Thoracic aorta (tissue), 2 donors: ENCODE data around the gene RAB40C. TPM values are rescaled to one million over a fixed set of nuclear protein-coding genes. Genes with fewer than 3 reads are reported as not detected.

Source experiments
- ATAC-seq: fragments of 150-250 bp; one replicate; pipeline ENCODE4 v1.8.0; 2017; ENCODE audit warnings: low read depth; ENCODE audit not compliant: insufficient number of reproducible peaks, low FRiP score
- DNase-seq: peaks from one replicate; pipeline ENCODE4 v3.0.0-alpha.2; 2020; ENCODE audit warnings: low spot score
- H3K27ac ChIP-seq, 2 donors: fragments of 200-600 bp; sonication (generic); 1 replicate in 1 of 2; 2 replicates in 1 of 2; pipeline ENCODE4 v1.5.1; 2016; ENCODE audit warnings: mild to moderate bottlenecking in 2 of 2, moderate library complexity in 2 of 2
- H3K27me3 ChIP-seq: fragments of 200-600 bp; sonication (generic); replicated peaks from 2 replicates; pipeline ENCODE4 v1.6.0; 2016; ENCODE audit warnings: mild to moderate bottlenecking; ENCODE audit not compliant: insufficient read depth
- H3K36me3 ChIP-seq: fragments of 200-600 bp; sonication (generic); one replicate; pipeline ENCODE4 v1.5.1; 2016
- H3K4me1 ChIP-seq, 2 donors: fragments of 200-600 bp; sonication (generic); 1 replicate in 1 of 2; 2 replicates in 1 of 2; pipeline versions ENCODE4 v1.5.1 to v1.6.0; 2016; ENCODE audit warnings: low read depth in 2 of 2, mild to moderate bottlenecking in 1 of 2; ENCODE audit not compliant: control insufficient read depth in 1 of 2
- H3K4me3 ChIP-seq: fragments of 200-600 bp; sonication (generic); 2 replicates; pipeline ENCODE4 v1.5.1; 2016; ENCODE audit warnings: mild to moderate bottlenecking
- H3K9me3 ChIP-seq: fragments of 200-600 bp; sonication (generic); 2 replicates; pipeline ENCODE4 v1.5.1; 2016
- total RNA-seq, 2 donors: library from RNA; depleted of rRNA; stranded (reverse); fragments of >200 nt; gene quantifications; one replicate each; pipeline versions ENCODE4 v1.1.0 to v1.2.3, GENCODE V29; 2016
- TF ChIP-seq, protein P1 (sequence below): fragments of 200-600 bp; sonication (generic); IDR thresholded peaks from one replicate; pipeline ENCODE4 v1.5.1; 2019; ENCODE audit warnings: antibody characterized with exemption

The RAB40C gene
- total RNA-seq, 2 donors from 2014 or later, result 19.0 to 25.9 TPM

DNA sequence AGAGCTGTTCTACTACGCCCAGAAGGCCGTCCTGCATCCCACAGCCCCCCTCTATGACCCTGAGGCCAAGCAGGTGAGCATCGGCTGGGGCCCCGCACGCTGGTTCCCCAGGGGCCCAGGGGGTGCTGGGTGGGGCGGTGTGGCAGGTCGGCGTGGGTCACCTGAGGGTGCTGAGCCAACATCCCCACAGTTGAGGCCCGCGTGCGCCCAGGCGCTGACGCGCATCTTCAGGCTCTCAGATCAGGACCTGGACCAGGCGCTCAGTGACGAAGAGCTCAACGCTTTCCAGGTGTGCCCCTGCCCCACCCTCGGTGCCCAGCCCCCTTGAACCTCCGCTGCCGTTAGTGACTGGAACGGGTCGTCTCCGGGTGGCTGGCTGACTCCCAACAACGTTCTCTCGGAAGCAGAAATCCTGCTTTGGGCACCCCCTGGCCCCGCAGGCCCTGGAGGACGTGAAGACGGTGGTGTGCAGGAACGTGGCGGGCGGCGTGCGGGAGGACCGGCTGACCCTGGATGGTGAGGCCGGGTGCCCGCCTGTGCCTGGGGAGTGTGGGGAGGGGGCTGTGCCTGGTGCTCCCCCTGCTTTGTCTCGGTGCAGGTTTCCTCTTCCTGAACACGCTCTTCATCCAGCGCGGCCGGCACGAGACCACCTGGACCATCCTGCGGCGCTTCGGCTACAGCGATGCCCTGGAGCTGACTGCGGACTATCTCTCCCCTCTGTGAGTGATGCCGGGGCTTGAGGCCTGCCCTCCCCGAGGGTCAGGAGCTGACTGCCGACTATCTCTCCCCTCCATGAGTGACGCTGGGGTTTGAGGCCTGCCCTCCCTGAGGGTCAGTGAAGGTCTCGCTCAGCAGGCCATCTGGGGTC is 80.9 kb downstream of the RAB40C start:
- H3K27ac ChIP-seq, result no peak overlapping the region
- DNase-seq (no peak), ATAC-seq (no peak)
- H3K9me3 ChIP-seq, result no peaks in the 10 kb centered on the region
- H3K4me3 ChIP-seq, result no peak overlapping the region
- TF ChIP-seq, protein P1, sequence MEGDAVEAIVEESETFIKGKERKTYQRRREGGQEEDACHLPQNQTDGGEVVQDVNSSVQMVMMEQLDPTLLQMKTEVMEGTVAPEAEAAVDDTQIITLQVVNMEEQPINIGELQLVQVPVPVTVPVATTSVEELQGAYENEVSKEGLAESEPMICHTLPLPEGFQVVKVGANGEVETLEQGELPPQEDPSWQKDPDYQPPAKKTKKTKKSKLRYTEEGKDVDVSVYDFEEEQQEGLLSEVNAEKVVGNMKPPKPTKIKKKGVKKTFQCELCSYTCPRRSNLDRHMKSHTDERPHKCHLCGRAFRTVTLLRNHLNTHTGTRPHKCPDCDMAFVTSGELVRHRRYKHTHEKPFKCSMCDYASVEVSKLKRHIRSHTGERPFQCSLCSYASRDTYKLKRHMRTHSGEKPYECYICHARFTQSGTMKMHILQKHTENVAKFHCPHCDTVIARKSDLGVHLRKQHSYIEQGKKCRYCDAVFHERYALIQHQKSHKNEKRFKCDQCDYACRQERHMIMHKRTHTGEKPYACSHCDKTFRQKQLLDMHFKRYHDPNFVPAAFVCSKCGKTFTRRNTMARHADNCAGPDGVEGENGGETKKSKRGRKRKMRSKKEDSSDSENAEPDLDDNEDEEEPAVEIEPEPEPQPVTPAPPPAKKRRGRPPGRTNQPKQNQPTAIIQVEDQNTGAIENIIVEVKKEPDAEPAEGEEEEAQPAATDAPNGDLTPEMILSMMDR, result no peak
- peaks cover 35% of the 10 kb centered on the region for H3K36me3 ChIP-seq
- no peaks in the 10 kb centered on the region for H3K27me3 ChIP-seq
- H3K4me1 ChIP-seq, result peaks cover 12 to 27% of the 10 kb centered on the region in 2 donors

DNA sequence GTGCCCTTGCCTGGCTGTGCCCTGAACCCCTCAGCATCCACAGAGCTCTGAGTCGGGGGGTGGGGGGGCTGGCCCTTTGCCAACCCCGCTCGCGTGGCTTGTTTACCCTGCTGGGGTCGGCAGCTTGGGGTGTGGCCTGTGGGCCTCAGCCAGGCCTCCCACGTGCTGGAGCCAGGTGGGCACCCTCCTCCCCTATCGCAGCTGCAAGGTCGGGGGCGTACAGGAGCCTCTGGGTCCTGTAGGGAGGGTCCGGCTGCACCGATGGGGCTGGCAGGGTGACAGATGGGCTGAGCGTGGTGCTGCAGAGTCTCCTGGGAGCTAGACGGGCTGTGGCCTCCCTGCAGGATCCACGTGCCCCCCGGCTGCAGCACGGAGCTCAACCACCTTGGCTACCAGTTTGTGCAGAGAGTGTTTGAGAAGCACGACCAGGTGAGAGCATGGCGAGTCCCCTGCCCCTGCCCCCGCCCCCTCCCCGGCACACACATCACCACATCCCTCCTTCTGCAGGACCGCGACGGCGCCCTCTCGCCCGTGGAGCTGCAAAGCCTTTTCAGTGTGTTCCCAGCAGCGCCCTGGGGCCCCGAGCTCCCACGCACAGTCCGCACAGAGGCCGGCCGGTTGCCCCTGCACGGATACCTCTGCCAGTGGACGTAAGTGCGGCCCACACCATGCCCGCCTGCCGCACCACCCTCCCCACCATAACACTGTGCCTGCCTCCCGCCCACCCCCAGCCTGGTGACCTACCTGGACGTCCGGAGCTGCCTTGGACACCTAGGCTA is 81.7 kb downstream of the RAB40C start:
- no peak overlapping the region for H3K27ac ChIP-seq
- H3K4me1 ChIP-seq, result peaks cover 12 to 32% of the 10 kb centered on the region in 2 donors
- TF ChIP-seq, protein P1, result no peak
- H3K27me3 ChIP-seq, result no peaks in the 10 kb centered on the region
- DNase-seq, result no peak
- ATAC-seq, result no peak
- peaks cover 35% of the 10 kb centered on the region for H3K36me3 ChIP-seq
- no peak overlapping the region for H3K4me3 ChIP-seq
- H3K9me3 ChIP-seq, result no peaks in the 10 kb centered on the region

GRCh38 chr16:672371-672770 is 82.5 kb downstream of the RAB40C start:
- Histone ChIP-seq H3K4me3 (no peak overlapping the region), H3K27me3 (no peaks in the 10 kb centered on the region), H3K9me3 (no peaks in the 10 kb centered on the region), H3K4me1 (peaks cover 12 to 30% of the 10 kb centered on the region in 2 donors), H3K36me3 (peaks cover 35% of the 10 kb centered on the region), H3K27ac (no peak overlapping the region)
- no peak for ATAC-seq
- DNase-seq, result no peak
- TF ChIP-seq, protein P1, result no peak

GRCh38 chr16:672851-673250 is 83.0 kb downstream of the RAB40C start:
- H3K4me1 ChIP-seq, result peaks cover 12 to 27% of the 10 kb centered on the region in 2 donors
- ATAC-seq (no peak), DNase-seq (no peak)
- no peaks in the 10 kb centered on the region for H3K9me3 ChIP-seq
- H3K27ac ChIP-seq, result no peak overlapping the region
- no peaks in the 10 kb centered on the region for H3K27me3 ChIP-seq
- TF ChIP-seq, protein P1, result no peak
- no peak overlapping the region for H3K4me3 ChIP-seq
- H3K36me3 ChIP-seq, result peaks cover 35% of the 10 kb centered on the region

- Histone ChIP-seq H3K4me1 (peaks cover 12 to 27% of the 10 kb centered on the region in 2 donors), H3K36me3 (peaks cover 35% of the 10 kb centered on the region), H3K27me3 (no peaks in the 10 kb centered on the region), H3K27ac (no peak overlapping the region), H3K9me3 (no peaks in the 10 kb centered on the region), H3K4me3 (no peak overlapping the region)
- TF ChIP-seq, protein P1, result no peak
- ATAC-seq, result no peak
- no peak for DNase-seq
Measured at GRCh38 chr16:673399-673991, 83.6 kb downstream of the RAB40C start.
